GM11168 (cell line): Measurements from ENCODE around the gene CLEC16A.

Experiments
- in situ Hi-C: fragments of 300-500 bp; cut with MboI; formaldehyde crosslinking; loops from one replicate; pipeline ENCODE4 v1.12.0; 2022; ENCODE audit warnings: low sequenced_read_pairs; ENCODE audit not compliant: unreplicated experiment

Gene CLEC16A

DNA sequence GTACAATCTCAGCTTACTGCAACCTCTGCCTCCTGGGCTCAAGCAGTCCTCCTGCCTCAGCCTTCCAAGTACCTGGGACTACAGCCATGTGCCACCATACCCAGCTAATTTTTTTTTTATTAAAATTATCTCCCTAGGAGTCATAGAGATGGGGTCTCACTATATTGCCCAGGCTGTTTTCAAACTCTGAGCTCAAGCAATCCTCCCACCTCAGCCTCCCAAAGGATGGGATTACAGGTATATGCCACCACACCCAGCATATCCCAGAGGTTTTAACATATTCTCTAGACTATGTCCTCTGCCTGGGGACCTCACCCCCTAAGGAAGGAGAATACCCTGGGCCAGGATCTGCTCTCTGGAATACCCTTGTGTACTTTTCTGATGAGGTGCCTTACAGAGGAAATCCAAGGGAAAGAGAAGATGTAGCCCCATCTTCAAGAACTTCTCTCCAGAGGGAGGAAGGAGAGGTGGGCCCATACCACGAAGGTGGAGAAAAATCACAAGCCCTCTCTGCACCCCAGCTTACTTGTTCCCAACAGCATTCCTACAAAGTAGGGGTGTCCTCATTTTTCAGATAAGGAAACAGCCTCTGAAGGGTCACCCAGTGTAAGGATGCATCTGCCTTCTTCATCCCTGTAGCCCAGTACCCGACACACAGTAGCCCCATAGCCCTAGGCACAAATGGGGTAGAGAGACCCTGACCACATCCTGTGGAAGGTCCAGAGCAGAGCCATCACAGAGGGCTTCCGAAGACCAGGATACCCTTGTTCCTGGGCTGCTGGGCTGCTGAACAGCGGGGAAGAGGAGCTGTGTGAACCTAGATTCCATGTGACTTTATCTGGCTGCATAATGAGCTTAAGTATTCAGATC is 160.0 kb downstream of the CLEC16A start:
- in situ Hi-C loops = no loop called here

DNA sequence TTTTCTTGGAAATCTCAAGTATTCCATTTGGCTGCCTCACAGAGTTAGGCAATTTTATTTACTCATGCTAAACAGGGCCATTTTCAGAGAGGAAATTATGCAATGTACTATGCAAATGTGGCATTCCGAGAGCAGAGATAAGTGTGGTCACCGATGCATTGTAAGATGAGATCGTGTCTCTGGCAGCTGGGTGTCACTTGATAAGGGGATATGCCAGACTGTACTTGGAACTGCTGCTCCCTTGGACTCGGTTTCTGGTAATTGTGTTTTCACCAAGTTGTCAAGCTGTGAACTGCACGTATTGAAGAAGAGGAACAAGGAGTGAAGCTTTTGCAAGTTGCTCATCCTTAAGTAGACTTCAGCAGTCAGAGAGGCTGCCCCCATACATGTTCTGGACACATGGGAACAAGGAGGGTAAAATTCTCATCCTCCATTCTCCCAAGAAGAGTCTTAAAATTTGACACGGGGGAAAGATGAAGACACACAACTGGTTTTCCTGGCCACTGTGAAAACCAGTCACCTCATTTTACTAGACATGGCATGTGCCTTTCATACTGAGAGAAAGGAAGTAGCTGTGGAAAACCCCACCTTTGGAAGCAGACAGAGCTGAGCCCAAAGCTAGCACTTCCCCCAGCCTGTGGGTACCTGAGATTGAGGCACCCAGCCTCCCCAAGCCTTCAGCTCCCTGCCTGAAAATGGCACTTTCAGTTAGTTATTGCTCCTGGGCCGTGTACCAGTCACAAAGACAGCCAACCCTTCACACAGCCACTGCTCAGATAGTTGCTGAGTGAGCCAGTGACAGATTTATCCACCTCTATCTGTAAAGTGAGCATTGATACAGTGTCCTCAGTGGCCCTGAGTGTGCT is 160.9 kb downstream of the CLEC16A start:
- in situ Hi-C loops = no loop called here

DNA sequence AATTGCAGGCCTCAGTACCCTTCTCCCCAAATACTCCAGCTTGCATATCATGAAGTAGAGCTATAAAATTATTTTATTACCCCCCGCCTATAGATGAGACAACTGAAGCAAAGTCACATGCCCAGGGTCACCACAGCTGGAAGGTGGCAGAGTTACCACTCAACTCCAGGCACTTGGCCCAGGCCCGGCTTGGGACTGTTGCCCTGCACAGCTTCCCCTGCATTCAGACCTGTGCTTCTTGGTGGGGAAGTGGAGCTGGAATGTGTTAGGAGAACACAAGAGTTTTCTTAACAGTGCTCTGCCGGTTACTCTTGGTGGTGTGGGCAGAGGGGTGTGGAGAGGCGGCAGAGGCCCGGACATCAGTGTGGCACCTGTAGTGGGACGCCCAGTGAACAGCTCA is 162.4 kb downstream of the CLEC16A start:
- in situ Hi-C loops = no loop called here

DNA sequence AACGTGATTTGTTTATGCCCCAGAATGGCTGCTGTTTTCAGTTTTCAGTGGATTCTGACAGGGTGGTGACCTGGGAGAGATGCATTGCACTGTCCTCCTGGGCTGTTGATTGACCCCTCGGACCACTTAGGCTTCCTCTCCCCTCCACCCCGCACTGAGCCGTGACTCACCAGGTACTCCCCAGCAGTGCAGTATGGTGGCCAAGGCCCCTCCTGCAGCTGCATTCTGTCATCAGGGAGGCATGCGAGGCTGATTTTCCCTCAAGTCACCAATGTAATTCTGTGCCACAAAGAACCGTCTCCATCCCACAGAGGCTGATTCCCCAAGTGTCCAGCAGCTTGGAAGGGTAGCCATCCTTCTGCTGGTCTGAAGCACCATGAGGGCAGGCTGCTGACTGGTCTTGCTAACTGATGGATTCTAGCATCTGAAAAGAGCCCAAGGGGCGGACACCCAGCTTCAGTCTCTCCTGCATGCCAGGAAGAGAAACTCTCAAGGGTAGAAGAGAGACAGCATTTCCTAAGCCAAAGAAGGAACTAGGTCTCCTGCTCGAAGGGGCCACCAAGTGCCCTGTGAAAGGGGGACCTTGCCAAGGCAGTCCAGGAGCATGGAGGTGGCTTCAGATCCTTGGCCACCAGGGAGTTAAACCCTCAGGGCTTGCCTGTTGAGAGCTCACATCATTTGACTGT is 163.6 kb downstream of the CLEC16A start:
- in situ Hi-C loops = no loop called here

DNA sequence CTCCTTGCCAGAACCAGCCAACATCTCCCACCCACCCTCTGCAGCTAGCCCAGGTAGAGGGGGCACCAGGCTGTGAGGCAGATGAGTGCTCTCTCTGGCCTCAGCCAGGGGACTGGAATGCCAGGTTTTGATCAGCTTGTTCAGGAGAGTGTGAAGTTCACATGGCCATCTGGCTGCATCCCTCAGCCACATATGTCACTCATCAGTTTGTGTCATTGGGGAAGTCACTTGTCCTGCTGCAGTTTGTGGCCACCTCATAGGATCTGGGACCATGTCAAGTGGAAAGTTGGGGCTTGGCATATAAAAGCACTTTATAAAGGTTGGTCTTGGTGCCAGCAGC is 164.1 kb downstream of the CLEC16A start:
- in situ Hi-C loops = no loop called here

DNA sequence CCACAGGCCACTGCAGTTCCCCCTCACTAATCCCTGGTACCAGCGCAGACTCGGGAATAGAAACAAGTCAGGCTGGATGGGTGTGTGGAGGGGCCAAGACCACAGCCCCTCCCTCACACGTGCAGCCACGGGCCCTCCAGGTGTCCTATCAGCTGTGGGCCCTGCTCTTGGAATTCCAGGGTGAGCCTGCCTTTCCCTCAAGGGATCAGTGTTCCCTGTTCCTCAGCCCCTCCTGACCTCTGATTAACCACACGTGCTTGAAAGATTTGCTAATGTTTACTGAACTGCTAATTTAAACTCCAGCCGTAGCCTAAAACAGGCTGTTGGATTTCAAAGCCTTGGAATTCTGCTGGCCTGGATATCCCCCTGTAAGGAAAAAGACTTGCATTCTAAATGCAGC is 165.2 kb downstream of the CLEC16A start:
- in situ Hi-C loops = no loop called here

DNA sequence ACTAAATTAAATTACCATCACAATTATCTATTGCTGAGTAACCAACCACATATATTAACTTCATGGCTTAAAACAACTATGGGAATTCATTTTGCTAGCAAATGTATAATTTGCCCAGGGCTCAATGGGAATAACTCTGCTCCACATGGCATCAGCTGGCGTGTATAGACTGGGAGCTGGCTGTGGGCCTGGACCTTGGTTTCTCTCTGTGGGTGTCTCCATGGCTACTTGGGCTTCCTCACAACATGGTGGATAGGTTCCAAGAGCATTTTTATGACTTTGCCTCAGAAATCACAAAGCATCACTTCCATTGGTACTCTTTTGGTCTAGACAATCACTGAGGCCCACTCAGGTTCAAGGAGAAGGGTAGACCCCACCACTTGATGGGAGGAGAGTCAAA is 166.8 kb downstream of the CLEC16A start:
- in situ Hi-C loops = no loop called here

DNA sequence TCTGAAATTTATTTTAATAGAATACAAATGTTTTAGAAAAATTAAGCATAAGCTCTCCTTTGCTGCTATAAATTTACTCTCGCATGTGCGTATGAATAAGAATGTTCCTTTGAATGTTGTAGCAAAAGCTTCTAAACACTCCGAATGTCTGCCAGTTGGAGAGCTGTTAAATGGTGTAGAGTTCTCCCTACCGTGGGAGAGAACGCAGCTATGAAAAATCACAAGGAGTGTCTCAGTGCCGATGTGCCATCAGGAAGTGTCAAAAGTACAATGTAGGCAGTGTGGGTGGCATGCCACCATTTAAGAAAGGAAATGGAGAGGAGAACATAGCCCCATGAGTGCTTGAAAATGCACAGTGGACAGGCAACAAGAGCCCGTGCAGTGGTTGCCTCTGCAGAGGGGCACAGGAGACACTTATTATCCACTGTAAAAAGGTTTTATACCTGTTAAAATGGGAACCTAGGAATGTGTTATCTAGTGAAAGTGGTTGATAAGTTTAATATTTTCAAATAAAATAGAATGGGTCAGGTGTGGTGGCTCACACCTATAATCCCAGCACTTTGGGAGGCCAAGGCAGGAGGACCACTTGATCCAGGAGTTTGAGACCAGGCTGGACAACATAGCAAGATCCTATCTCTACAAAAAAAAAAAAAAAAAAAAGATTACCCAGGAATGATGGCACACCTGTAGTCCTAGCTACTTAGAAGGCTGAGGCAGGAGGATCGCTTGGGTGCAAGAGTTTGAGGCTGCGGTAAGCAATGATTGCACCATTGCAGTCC is 167.7 kb downstream of the CLEC16A start:
- in situ Hi-C loops = no loop called here

DNA sequence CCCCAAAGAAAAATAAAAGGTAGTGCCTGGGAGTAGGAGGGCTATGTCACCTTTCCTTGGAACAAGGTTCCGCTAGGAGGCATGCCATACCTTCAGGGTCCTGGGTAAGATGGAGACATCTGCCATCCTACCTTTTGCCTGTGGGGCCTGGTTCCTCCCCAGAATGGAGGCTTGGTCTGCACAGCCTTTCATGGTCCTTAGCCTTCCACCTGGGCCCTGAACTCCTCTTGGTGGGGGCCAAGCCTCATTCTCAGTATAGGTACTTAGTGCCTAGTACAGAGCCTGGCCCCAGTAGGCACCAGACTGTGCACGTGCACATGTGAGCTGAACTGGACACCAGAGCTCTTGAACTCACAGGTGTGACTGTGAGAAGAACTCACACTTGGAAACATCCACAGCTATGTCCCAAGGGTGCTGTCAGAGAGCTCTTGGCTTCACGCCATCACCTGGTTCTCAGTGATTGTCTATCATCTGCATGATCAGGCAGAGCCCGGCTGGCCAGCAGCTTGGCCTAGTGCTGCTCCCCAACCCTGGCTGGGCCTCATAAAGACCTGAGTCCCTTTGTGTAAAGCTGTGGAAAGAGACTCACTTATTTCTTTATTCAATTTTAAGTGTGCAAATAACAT is 168.5 kb downstream of the CLEC16A start:
- in situ Hi-C loops = no loop called here

DNA sequence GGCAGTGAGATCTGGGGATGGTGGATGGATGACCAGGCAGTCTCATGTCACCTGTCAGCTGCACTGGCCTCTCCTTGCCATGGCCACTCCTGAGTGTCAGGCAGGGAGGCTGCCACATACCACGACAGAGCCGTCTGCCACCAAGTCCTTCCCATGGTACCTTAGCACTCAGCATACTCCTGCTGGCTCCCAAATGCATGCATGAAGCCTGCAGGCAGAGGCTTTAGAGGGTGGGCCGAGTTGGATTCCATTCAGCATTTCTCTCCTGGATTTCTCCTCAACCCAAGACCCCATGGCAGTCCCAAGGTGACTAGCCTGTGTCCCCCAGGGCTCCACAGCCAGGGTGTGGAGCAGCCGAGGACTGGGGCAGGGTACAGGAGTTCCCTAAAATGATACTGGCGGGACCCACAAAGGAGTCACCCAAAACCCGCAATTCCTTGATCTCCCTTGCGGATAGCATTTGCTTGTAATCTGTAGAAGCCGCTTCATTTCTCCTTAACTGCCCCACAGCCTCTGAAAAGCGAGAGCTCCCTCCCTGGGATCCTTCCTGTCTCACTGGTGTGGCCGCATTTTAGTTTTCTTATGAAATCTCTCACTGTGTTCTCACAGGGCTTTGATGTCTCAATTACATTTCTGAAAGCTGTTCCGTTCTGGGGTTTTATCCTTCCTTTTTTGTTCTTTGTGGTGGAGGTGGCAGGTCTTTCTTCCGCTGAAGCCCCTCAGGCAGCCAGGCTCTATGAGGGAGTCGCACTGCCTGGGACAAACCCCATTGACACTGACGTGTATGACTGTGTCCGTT is 170.2 kb downstream of the CLEC16A start:
- in situ Hi-C loops = no loop called here

DNA sequence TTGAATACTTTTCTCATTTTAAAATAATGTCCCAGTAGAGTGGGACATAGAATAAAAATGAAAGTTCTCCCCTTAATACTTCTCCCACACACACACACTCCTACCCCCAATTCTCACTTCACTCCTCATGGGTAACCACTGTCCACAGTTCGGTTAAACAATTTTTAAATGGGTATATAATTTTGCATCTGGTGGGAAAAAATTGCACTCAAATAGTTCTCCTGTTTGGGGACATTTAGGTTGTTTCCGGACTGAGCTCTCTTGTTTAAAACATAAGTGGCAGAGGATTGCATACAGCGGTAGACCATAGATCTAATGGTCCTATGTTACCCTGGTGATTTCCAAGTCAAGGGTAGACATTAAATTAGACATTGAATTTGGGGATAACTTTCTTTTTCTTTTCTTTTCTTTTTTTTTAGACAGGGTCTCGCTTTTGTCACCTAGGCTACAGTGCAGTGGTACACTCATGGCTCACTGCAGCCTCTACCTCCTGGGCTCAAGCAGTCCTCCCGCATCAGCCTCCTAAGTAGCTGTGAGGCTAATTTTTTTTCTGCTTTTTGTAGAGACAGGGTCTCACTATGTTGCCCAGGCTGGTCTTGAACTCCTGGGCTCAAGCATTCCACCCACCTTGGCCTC is 173.3 kb downstream of the CLEC16A start:
- in situ Hi-C loops = no loop called here

DNA sequence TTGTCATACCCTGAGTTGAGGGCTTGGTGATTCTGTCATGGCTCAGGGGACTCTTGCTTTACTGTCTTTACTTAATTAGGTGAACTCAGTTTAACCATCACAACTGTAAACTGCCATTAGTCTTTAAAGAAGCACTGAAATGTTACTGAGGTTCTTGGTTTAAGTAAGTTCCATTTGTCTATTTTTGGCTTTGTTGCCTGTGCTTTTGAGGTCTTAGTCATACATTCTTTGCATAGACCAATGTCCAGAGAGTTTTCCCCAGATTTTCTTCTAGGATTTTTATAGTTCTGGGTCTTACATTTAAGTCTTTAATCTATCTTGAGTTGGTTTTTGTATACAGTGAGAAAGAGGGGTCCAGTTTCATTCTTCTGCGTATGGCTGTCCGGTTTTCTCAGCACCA is 174.1 kb downstream of the CLEC16A start:
- in situ Hi-C loops = no loop called here

DNA sequence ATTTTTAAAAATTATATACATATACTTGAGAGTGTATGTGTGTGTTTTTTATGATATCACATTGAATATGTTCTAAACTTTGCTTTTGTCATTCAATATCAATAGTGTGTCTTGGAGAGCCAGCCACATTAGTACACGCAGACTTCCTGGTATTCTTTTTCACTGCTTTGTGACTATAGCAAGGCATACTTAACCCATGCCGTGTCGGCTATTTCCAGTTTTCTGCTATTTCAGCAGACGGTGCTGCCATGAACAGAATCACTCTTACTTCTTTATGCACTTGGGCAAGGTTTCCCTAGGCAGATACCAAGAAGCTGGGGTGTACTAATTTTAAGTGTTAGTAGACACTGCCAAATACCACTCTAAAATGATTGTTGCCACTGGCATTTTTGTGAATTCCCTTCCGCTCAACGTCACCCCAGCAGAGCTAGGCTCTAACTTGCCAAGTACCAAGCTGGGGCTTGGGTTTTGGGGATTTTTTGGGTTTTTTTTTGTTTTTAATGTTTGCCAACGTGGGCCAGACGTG is 176.8 kb downstream of the CLEC16A start:
- in situ Hi-C loops = no loop called here

DNA sequence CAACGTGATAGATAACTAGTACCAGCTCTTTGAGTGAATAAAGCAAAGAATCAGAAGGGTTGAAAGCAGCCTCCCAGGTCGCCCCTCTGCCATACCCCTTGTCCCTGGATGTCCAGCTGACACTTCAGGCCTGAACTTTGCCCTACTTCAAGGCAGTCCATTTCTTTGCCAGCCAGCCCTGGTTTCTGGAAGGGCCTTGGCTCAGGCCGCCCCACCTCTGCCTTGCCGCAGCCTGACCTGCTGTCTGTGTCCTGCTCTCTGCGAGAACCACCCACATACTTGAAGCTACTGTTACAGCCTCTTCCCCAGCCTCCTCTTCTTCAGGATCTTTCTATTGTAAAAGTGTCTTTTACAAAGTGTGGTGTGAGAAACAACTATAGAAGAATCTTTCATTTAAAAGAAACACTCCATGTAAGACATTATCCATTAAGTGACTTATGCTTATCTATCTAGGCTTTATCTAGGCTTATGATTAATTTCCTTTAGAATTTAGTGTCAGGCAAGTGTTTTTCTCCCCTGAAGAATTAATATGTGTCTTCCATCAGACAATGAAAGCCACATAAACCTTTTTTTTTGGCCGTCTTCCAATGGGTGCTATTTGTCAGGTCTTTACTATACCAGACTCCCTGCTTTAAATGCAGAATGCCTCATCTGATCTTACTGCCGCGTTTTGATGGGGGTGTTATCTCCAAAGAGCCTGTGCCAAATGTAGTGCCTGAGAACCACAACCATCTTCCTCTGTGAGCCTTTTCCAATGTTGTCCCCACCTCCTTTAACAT is 177.7 kb downstream of the CLEC16A start:
- in situ Hi-C loops = no loop called here

DNA sequence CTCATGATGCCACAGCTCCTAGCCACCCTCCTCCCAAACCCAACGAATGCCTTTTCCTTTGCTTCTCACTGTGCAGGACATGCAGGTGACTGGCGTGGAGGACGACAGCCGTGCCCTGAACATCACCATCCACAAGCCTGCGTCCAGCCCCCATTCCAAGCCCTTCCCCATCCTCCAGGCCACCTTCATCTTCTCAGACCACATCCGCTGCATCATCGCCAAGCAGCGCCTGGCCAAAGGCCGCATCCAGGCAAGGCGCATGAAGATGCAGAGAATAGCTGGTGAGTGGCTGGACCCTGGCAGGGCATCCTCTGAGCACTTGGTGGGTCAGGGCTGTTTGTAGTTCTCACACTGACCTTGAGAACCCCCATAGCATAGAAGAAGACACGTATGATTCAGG is 179.3 kb downstream of the CLEC16A start:
- in situ Hi-C loops = no loop called here

DNA sequence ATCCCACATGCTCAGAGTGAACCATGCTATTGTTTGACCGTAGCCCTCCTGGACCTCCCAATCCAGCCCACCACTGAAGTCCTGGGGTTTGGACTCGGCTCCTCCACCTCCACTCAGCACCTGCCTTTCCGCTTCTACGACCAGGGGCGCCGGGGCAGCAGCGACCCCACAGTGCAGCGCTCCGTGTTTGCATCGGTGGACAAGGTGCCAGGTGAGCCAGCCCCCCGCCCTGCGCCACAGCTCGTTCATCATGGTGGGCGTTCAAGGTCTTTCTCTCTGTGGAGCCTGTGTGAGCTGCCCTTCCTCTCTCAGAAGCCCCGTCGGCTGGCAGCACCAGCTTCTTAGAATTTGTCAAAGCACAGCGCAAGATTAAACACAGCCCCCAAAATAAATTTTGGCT is 181.6 kb downstream of the CLEC16A start:
- in situ Hi-C loops = no loop called here

DNA sequence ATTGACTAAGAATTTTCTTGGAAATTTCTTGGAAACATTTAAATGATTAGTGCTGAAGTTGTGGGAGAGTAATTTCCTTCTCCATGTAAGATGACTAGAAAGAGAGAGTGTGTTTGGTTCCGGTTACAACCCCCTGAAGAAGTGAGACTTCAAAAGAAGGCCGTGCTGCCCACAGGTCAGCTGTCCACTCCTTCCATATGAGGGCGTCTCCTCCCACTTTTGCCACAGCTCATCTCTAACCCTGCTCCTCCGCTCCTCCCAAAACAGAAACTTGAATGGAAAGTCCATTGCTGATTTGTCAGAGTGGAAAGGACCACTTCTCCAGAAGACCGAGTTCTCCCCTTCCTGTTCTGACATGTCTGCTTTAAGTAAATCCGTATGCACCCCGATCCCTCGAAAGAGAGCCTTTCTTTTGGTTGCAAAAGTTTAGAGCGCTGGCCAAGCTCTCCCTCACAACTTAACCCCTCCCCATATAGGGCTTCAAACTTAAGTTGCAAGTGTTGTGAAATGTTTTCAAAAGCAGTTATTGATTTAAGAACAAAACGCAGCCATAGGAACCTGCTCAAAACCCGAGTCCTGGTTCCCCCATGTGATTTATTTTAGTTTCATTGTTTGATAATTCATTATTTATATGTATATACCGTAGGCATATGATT is 182.2 kb downstream of the CLEC16A start:
- in situ Hi-C loops = no loop called here
